Endodermal cell (in vitro differentiated cells): Measurements from ENCODE around the gene CMTR2. TPM values are rescaled to one million over a fixed set of nuclear protein-coding genes. Genes with fewer than 3 reads are reported as not detected.

ENCODE experiments used
- DNase-seq: peaks from one replicate; pipeline ENCODE4 v3.0.0-alpha.2; 2017
- H3K27ac ChIP-seq: 2 replicates; pipeline ENCODE4 v1.5.1; 2013; ENCODE audit warnings: mild to moderate bottlenecking, low read depth, low read length, moderate library complexity
- H3K27me3 ChIP-seq: 2 replicates; pipeline ENCODE4 v1.6.1; 2013; ENCODE audit warnings: mild to moderate bottlenecking, low read length, moderate library complexity; ENCODE audit not compliant: insufficient read depth, control insufficient read depth, poor library complexity, severe bottlenecking
- H3K36me3 ChIP-seq: 2 replicates; pipeline ENCODE4 v1.7.0; 2013; ENCODE audit warnings: mild to moderate bottlenecking, low read length, moderate library complexity; ENCODE audit not compliant: control insufficient read depth, insufficient read depth
- H3K4me1 ChIP-seq: one replicate; pipeline ENCODE4 v1.7.0; 2013; ENCODE audit warnings: low read length; ENCODE audit not compliant: control insufficient read depth, insufficient read depth
- H3K4me3 ChIP-seq: 2 replicates; pipeline ENCODE4 v1.5.1; 2013; ENCODE audit warnings: mild to moderate bottlenecking, low read length, moderate library complexity
- H3K9ac ChIP-seq: 2 replicates; pipeline ENCODE4 v1.6.1; 2013; ENCODE audit warnings: mild to moderate bottlenecking, low read length, moderate library complexity; ENCODE audit not compliant: poor library complexity, severe bottlenecking; ENCODE audit errors: extremely low read depth
- H3K9me3 ChIP-seq: 2 replicates; pipeline ENCODE4 v1.6.1; 2013; ENCODE audit warnings: mild to moderate bottlenecking, low read length, moderate library complexity; ENCODE audit not compliant: control insufficient read depth
- H3K27ac Mint-ChIP-seq: 2 replicates; pipeline ENCODE4 v1.8.0; 2020; ENCODE audit warnings: mixed read lengths
- H3K27me3 Mint-ChIP-seq: 2 replicates; pipeline ENCODE4 v1.8.0; 2021; ENCODE audit warnings: mild to moderate bottlenecking, mixed read lengths; ENCODE audit not compliant: insufficient read depth
- H3K36me3 Mint-ChIP-seq: 2 replicates; pipeline ENCODE4 v1.8.0; 2020; ENCODE audit warnings: low read depth, mixed read lengths
- H3K4me1 Mint-ChIP-seq: 2 replicates; pipeline ENCODE4 v1.8.0; 2020; ENCODE audit warnings: mixed read lengths
- H3K4me3 Mint-ChIP-seq: 2 replicates; pipeline ENCODE4 v1.8.0; 2020; ENCODE audit warnings: mild to moderate bottlenecking, moderate library complexity, mixed read lengths
- H3K9me3 Mint-ChIP-seq: 2 replicates; pipeline ENCODE4 v1.8.0; 2020; ENCODE audit warnings: mild to moderate bottlenecking, mixed read lengths
- CTCF ChIP-seq: fragments of 200-600 bp; sonication (generic); conservative IDR thresholded peaks from 2 replicates; pipeline ENCODE4 v1.5.0; 2021; ENCODE audit warnings: antibody characterized with exemption, mild to moderate bottlenecking
- whole genome bisulfite sequencing, 2 experiments: methylation state at CpG; one replicate each; pipeline versions ENCODE4 v1.1.5 to v1.1.7; 2013; ENCODE audit warnings: missing lambda C conversion rate in 2 of 2, mixed read lengths in 1 of 2; ENCODE audit not compliant: insufficient coverage in 1 of 2, insufficient read length in 1 of 2; 5-methylcytosine and 5-hydroxymethylcytosine counted together
- total RNA-seq, 2 donors: library from RNA; stranded (reverse); fragmentation: NEBNext Ultra II Directional in 1 of 2; extraction: Animal tissue kit (Norgen Biotek cat#: 25700) in 1 of 2; gene quantifications; 2 replicates in 1 of 2; 3 replicates in 1 of 2; pipeline ENCODE4 v1.2.1, GENCODE V29; 2021

The CMTR2 gene
- total RNA-seq, 2 donors from 2014 or later, result 16.1 to 17.2 TPM

GRCh38 chr16:71259086-71259485 lies 30.1 kb downstream of the CMTR2 start:
- DNase-seq, result no peak
- no peaks in the 10 kb centered on the region for H3K9me3 Mint-ChIP-seq
- Histone ChIP-seq H3K4me1 (no peaks in the 10 kb centered on the region), H3K27me3 (no peaks in the 10 kb centered on the region), H3K36me3 (no peaks in the 10 kb centered on the region), H3K9ac (no peak overlapping the region), H3K4me3 (no peak overlapping the region), H3K9me3 (no peaks in the 10 kb centered on the region), H3K27ac (no peak overlapping the region)
- WGBS, 2 experiments, result 89 to 99% methylated on average over 5 of the region's 5 CpGs
- H3K36me3 Mint-ChIP-seq, result no peaks in the 10 kb centered on the region
- peaks cover 5% of the 10 kb centered on the region for H3K4me1 Mint-ChIP-seq
- no peak for TF ChIP-seq CTCF
- H3K4me3 Mint-ChIP-seq, result no peak overlapping the region
- no peaks in the 10 kb centered on the region for H3K27me3 Mint-ChIP-seq
- no peak overlapping the region for H3K27ac Mint-ChIP-seq

GRCh38 chr16:71258372-71258771 lies 30.8 kb downstream of the CMTR2 start:
- no peaks in the 10 kb centered on the region for H3K9me3 ChIP-seq
- H3K4me3 ChIP-seq, result no peak overlapping the region
- no peaks in the 10 kb centered on the region for H3K4me1 ChIP-seq
- Mint-ChIP-seq H3K9me3 (no peaks in the 10 kb centered on the region), H3K36me3 (no peaks in the 10 kb centered on the region), H3K4me3 (no peak overlapping the region), H3K27me3 (no peaks in the 10 kb centered on the region), H3K27ac (no peak overlapping the region), H3K4me1 (peaks cover 5% of the 10 kb centered on the region)
- no peak overlapping the region for H3K27ac ChIP-seq
- no peak for TF ChIP-seq CTCF
- 83 to 93% methylated on average over 1 of the region's 1 CpG for WGBS, 2 experiments
- no peak overlapping the region for H3K9ac ChIP-seq
- DNase-seq, result no peak
- no peaks in the 10 kb centered on the region for H3K27me3 ChIP-seq
- H3K36me3 ChIP-seq, result no peaks in the 10 kb centered on the region

- Mint-ChIP-seq H3K27ac (no peak overlapping the region), H3K36me3 (no peaks in the 10 kb centered on the region), H3K9me3 (no peaks in the 10 kb centered on the region), H3K4me1 (peaks cover 5% of the 10 kb centered on the region), H3K4me3 (no peak overlapping the region), H3K27me3 (no peaks in the 10 kb centered on the region)
- Histone ChIP-seq H3K4me1 (no peaks in the 10 kb centered on the region), H3K9ac (no peak overlapping the region), H3K27ac (no peak overlapping the region), H3K27me3 (no peaks in the 10 kb centered on the region), H3K36me3 (no peaks in the 10 kb centered on the region), H3K4me3 (no peak overlapping the region), H3K9me3 (no peaks in the 10 kb centered on the region)
- TF ChIP-seq CTCF, result no peak
- 89% methylated on average over 1 of the region's 1 CpG; no CpG with 5 or more reads in 1 of the 2 experiments for WGBS, 2 experiments
- DNase-seq, result no peak
Observed at GRCh38 chr16:71257768-71258167, 31.4 kb downstream of the CMTR2 start.
